ENCODE measurements around the gene PHF21B.

Gene PHF21B

GRCh38 chr22:45019861-45020655, 10.3 kb upstream of the PHF21B start (continued):
- no peak for TF ChIP-seq PRDM2 (tag by site-specific recombination; IDR thresholded peaks at IDR 0.05; ENCODE audit: borderline replicate concordance)

GRCh38 chr22:45014654-45015053, 4.8 kb upstream of the PHF21B start:
- Histone ChIP-seq H3K27ac (ENCODE audit: extremely low read depth, low read depth, low read length) (no peak overlapping the region), H3K9me3 (ENCODE audit: control insufficient read depth, insufficient read depth, low read depth, low read length) (no peaks in the 10 kb centered on the region), H3K36me3 (ENCODE audit: control insufficient read depth in 2 of 2, insufficient read depth in 1 of 2, low read length in 2 of 2) (no peaks in the 10 kb centered on the region), H3K4me1 (ENCODE audit: control insufficient read depth, insufficient read depth, low read length) (no peaks in the 10 kb centered on the region), H3K4me3 (ENCODE audit: low read depth, low read length) (no peak overlapping the region)
- ChIA-PET CTCF (interaction anchor here (0.6 kb wide), 1 partner anchor 35 kb away, joined by 3 read pairs; no protein-coding TSS in a partner anchor), POLR2A (interaction anchor here (1.2 kb wide), 1 partner anchor 149 kb away, joined by 3 read pairs; the partner anchor contains the start of gene NUP50)
- TF ChIP-seq ZBTB8A (tag by site-specific recombination; IDR thresholded peaks at IDR 0.05) (no peak), KLF17 (tag by site-specific recombination; IDR thresholded peaks at IDR 0.05) (no peak), ZIC2 (tag by site-specific recombination; IDR thresholded peaks at IDR 0.05) (peak; percentile 66; the same call in 1 of the 2 replicates), SP3 (tag by site-specific recombination; IDR thresholded peaks at IDR 0.05) (no peak), ZNF514 (tag by site-specific recombination; IDR thresholded peaks at IDR 0.05) (no peak), ZSCAN30 (tag by site-specific recombination; IDR thresholded peaks at IDR 0.05) (no peak)

DNA sequence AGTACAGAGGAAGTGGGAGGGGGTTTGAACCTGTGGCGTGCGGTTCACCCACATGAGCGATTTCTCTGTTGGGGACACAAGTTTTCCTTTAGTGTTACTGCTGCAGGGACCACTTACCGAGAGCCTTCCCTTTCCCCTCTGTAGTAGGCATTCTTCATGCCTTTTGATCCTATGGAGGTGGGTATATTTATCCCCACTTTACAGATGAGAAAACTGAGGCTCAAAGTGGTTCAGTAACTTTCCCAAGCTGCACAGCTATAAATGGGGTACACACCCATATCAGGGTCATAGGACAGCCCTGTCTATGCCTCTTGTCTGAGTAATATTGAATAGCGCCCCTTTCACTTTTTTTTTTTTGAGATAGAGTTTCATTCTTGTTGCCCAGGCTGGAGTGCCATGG, 3.3 kb upstream of the PHF21B start:
- POLR2A ChIA-PET, result no interaction called here
- H3K27ac ChIP-seq (ENCODE audit: extremely low read depth, low read depth, low read length), result no peak overlapping the region
- CTCF ChIA-PET, result no interaction called here

GRCh38 chr22:45010532-45010900, 711 bp upstream of the PHF21B start:
- Histone ChIP-seq H3K9me3 (ENCODE audit: control insufficient read depth, insufficient read depth, low read depth, low read length) (no peaks in the 10 kb centered on the region), H3K36me3 (ENCODE audit: control insufficient read depth in 2 of 2, insufficient read depth in 1 of 2, low read length in 2 of 2) (no peaks in the 10 kb centered on the region), H3K4me1 (ENCODE audit: control insufficient read depth, insufficient read depth, low read length) (0 out of 2 replicates have a peak, but pooled peaks cover 3% of the 10 kb centered on the region), H3K27ac (ENCODE audit: extremely low read depth, low read depth, low read length) (0 out of 2 replicates have a peak overlapping the region, but pooled peaks have one; percentile 71), H3K4me3 (ENCODE audit: low read depth, low read length) (peak overlapping the region; percentile 68)
- ChIA-PET CTCF (interaction anchor here (0.6 kb wide), 1 partner anchor 894 kb away, joined by 3 read pairs; no protein-coding TSS in a partner anchor), POLR2A (no interaction called here)
- no peak for TF ChIP-seq ZNF791 (tag by site-specific recombination; IDR thresholded peaks at IDR 0.05)
- TF ChIP-seq, protein P1, sequence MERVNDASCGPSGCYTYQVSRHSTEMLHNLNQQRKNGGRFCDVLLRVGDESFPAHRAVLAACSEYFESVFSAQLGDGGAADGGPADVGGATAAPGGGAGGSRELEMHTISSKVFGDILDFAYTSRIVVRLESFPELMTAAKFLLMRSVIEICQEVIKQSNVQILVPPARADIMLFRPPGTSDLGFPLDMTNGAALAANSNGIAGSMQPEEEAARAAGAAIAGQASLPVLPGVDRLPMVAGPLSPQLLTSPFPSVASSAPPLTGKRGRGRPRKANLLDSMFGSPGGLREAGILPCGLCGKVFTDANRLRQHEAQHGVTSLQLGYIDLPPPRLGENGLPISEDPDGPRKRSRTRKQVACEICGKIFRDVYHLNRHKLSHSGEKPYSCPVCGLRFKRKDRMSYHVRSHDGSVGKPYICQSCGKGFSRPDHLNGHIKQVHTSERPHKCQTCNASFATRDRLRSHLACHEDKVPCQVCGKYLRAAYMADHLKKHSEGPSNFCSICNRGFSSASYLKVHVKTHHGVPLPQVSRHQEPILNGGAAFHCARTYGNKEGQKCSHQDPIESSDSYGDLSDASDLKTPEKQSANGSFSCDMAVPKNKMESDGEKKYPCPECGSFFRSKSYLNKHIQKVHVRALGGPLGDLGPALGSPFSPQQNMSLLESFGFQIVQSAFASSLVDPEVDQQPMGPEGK (tag by site-specific recombination; IDR thresholded peaks at IDR 0.05), result no peak
- peak; percentile 75 for TF ChIP-seq GLIS1 (tag by site-specific recombination; IDR thresholded peaks at IDR 0.05)
- peak; percentile 50; the same call in 1 of the 2 replicates for TF ChIP-seq HIC1 (tag by site-specific recombination; IDR thresholded peaks at IDR 0.05)
- no peak for TF ChIP-seq ZNF174 (tag by site-specific recombination; IDR thresholded peaks at IDR 0.05)
- TF ChIP-seq ZNF423 (tag by site-specific recombination; IDR thresholded peaks at IDR 0.05), result no peak
- TF ChIP-seq ZNF626 (tag by site-specific recombination; IDR thresholded peaks at IDR 0.05), result no peak
- TF ChIP-seq SCRT2 (tag by site-specific recombination; IDR thresholded peaks at IDR 0.05), result peak; percentile 38; the same call in 1 of the 2 replicates

More for the DNA sequence above, 3.3 kb upstream of the PHF21B start:
- Histone ChIP-seq H3K36me3 (ENCODE audit: control insufficient read depth in 2 of 2, insufficient read depth in 1 of 2, low read length in 2 of 2) (no peaks in the 10 kb centered on the region), H3K4me3 (ENCODE audit: low read depth, low read length) (no peak overlapping the region), H3K9me3 (ENCODE audit: control insufficient read depth, insufficient read depth, low read depth, low read length) (no peaks in the 10 kb centered on the region), H3K4me1 (ENCODE audit: control insufficient read depth, insufficient read depth, low read length) (0 out of 2 replicates have a peak, but pooled peaks cover 3% of the 10 kb centered on the region)
- TF ChIP-seq ZNF585B (tag by site-specific recombination; IDR thresholded peaks at IDR 0.05), result no peak
- TF ChIP-seq ZNF223 (tag by site-specific recombination; IDR thresholded peaks at IDR 0.05), result no peak
- no peak for TF ChIP-seq KLF7 (tag by site-specific recombination; IDR thresholded peaks at IDR 0.05; ENCODE audit: borderline replicate concordance)
- TF ChIP-seq WT1 (tag by site-specific recombination; IDR thresholded peaks at IDR 0.05), result no peak
- TF ChIP-seq SP3 (tag by site-specific recombination; IDR thresholded peaks at IDR 0.05), result no peak
- TF ChIP-seq ZNF555 (tag by site-specific recombination; conservative IDR thresholded peaks at IDR 0.05), result no peak
- TF ChIP-seq GLIS2 (tag by site-specific recombination; IDR thresholded peaks at IDR 0.05), result no peak

Data from HEK293 (cell line).